ENCODE data around the gene CDR2L.

The CDR2L gene

GRCh38 chr17:74972973-74973328, 14.5 kb upstream of the CDR2L start:
- H3K27me3 ChIP-seq (ENCODE audit: control insufficient read depth, low read length) = peaks cover 34% of the 10 kb centered on the region
- no peak for TF ChIP-seq EZH2phosphoT487 (IDR thresholded peaks at IDR 0.05; ENCODE audit: borderline replicate concordance, low read length)
- no peak for TF ChIP-seq CTCF (IDR thresholded peaks at IDR 0.05; ENCODE audit: low read depth, low read length, poor library complexity, severe bottlenecking)
- no peaks in the 10 kb centered on the region for H3F3A ChIP-seq (ENCODE audit: control insufficient read depth, insufficient read depth)
- no peaks in the 10 kb centered on the region for H3K9me3 ChIP-seq (ENCODE audit: control insufficient read depth, insufficient read depth, low read length)
- H3K4me3 ChIP-seq (ENCODE audit: low read length) = peak overlapping the region; percentile 64
- H3K79me2 ChIP-seq (ENCODE audit: control insufficient read depth, low read length) = no peaks in the 10 kb centered on the region
- no peak overlapping the region for H3K27ac ChIP-seq (ENCODE audit: low read depth, low read length)
- no peaks in the 10 kb centered on the region for H4K20me1 ChIP-seq (ENCODE audit: control insufficient read depth, insufficient read depth, low read depth, low read length)
- H3K4me1 ChIP-seq (ENCODE audit: control insufficient read depth, low read length) = peaks cover 6% of the 10 kb centered on the region
- no peaks in the 10 kb centered on the region for H3K36me3 ChIP-seq (ENCODE audit: control insufficient read depth, low read length)
- peak overlapping the region; percentile 73 for H3K4me2 ChIP-seq (ENCODE audit: low read length)
- no peaks in the 10 kb centered on the region for H3K9me2 ChIP-seq (replicated peaks; ENCODE audit: control insufficient read depth, low read length)

- TF ChIP-seq CTCF (IDR thresholded peaks at IDR 0.05; ENCODE audit: low read depth, low read length, poor library complexity, severe bottlenecking) (no peak), EZH2phosphoT487 (IDR thresholded peaks at IDR 0.05; ENCODE audit: borderline replicate concordance, low read length) (no peak)
Observed at GRCh38 chr17:74975943-74976342, 11.5 kb upstream of the CDR2L start.

GRCh38 chr17:74977802-74978201, 9.6 kb upstream of the CDR2L start:
- no peak for TF ChIP-seq EZH2phosphoT487 (IDR thresholded peaks at IDR 0.05; ENCODE audit: borderline replicate concordance, low read length)
- TF ChIP-seq CTCF (IDR thresholded peaks at IDR 0.05; ENCODE audit: low read depth, low read length, poor library complexity, severe bottlenecking) = no peak
- Histone ChIP-seq H4K20me1 (ENCODE audit: control insufficient read depth, insufficient read depth, low read depth, low read length) (no peaks in the 10 kb centered on the region), H3K9me2 (replicated peaks; ENCODE audit: control insufficient read depth, low read length) (no peaks in the 10 kb centered on the region), H3K4me2 (ENCODE audit: low read length) (no peak overlapping the region), H3K36me3 (ENCODE audit: control insufficient read depth, low read length) (no peaks in the 10 kb centered on the region), H3F3A (ENCODE audit: control insufficient read depth, insufficient read depth) (no peaks in the 10 kb centered on the region), H3K27ac (ENCODE audit: low read depth, low read length) (no peak overlapping the region), H3K4me3 (ENCODE audit: low read length) (no peak overlapping the region), H3K9me3 (ENCODE audit: control insufficient read depth, insufficient read depth, low read length) (no peaks in the 10 kb centered on the region), H3K4me1 (ENCODE audit: control insufficient read depth, low read length) (peaks cover 16% of the 10 kb centered on the region), H3K79me2 (ENCODE audit: control insufficient read depth, low read length) (no peaks in the 10 kb centered on the region), H3K27me3 (ENCODE audit: control insufficient read depth, low read length) (peaks cover 31% of the 10 kb centered on the region)

More at GRCh38 chr17:74975943-74976342, 11.5 kb upstream of the CDR2L start:
- H3K36me3 ChIP-seq (ENCODE audit: control insufficient read depth, low read length) = no peaks in the 10 kb centered on the region
- H3K4me2 ChIP-seq (ENCODE audit: low read length) = no peak overlapping the region
- no peak overlapping the region for H3K27ac ChIP-seq (ENCODE audit: low read depth, low read length)
- no peak overlapping the region for H3K4me3 ChIP-seq (ENCODE audit: low read length)
- peaks cover 6% of the 10 kb centered on the region for H3K4me1 ChIP-seq (ENCODE audit: control insufficient read depth, low read length)
- no peaks in the 10 kb centered on the region for H3F3A ChIP-seq (ENCODE audit: control insufficient read depth, insufficient read depth)
- H3K79me2 ChIP-seq (ENCODE audit: control insufficient read depth, low read length) = no peaks in the 10 kb centered on the region
- no peaks in the 10 kb centered on the region for H4K20me1 ChIP-seq (ENCODE audit: control insufficient read depth, insufficient read depth, low read depth, low read length)
- no peaks in the 10 kb centered on the region for H3K9me2 ChIP-seq (replicated peaks; ENCODE audit: control insufficient read depth, low read length)
- H3K9me3 ChIP-seq (ENCODE audit: control insufficient read depth, insufficient read depth, low read length) = no peaks in the 10 kb centered on the region
- H3K27me3 ChIP-seq (ENCODE audit: control insufficient read depth, low read length) = peaks cover 29% of the 10 kb centered on the region

GRCh38 chr17:74978240-74978639, 9.2 kb upstream of the CDR2L start:
- TF ChIP-seq CTCF (IDR thresholded peaks at IDR 0.05; ENCODE audit: low read depth, low read length, poor library complexity, severe bottlenecking) = no peak
- TF ChIP-seq EZH2phosphoT487 (IDR thresholded peaks at IDR 0.05; ENCODE audit: borderline replicate concordance, low read length) = no peak
- H3K4me2 ChIP-seq (ENCODE audit: low read length) = no peak overlapping the region
- no peaks in the 10 kb centered on the region for H3K9me3 ChIP-seq (ENCODE audit: control insufficient read depth, insufficient read depth, low read length)
- no peak overlapping the region for H3K27ac ChIP-seq (ENCODE audit: low read depth, low read length)
- H3K9me2 ChIP-seq (replicated peaks; ENCODE audit: control insufficient read depth, low read length) = no peaks in the 10 kb centered on the region
- peaks cover 12% of the 10 kb centered on the region for H3K4me1 ChIP-seq (ENCODE audit: control insufficient read depth, low read length)
- H3K79me2 ChIP-seq (ENCODE audit: control insufficient read depth, low read length) = no peaks in the 10 kb centered on the region
- H3K4me3 ChIP-seq (ENCODE audit: low read length) = no peak overlapping the region
- no peaks in the 10 kb centered on the region for H3F3A ChIP-seq (ENCODE audit: control insufficient read depth, insufficient read depth)
- peaks cover 27% of the 10 kb centered on the region for H3K27me3 ChIP-seq (ENCODE audit: control insufficient read depth, low read length)
- H4K20me1 ChIP-seq (ENCODE audit: control insufficient read depth, insufficient read depth, low read depth, low read length) = no peaks in the 10 kb centered on the region
- H3K36me3 ChIP-seq (ENCODE audit: control insufficient read depth, low read length) = no peaks in the 10 kb centered on the region

Data from DOHH2 (cell line).